ENCODE results near the gene MSRB3. TPM values are rescaled to one million over a fixed set of nuclear protein-coding genes. Genes with fewer than 3 reads are reported as not detected.

Gene MSRB3
- total RNA-seq, 1 experiment from 2014 or later, result 1.8 TPM

DNA sequence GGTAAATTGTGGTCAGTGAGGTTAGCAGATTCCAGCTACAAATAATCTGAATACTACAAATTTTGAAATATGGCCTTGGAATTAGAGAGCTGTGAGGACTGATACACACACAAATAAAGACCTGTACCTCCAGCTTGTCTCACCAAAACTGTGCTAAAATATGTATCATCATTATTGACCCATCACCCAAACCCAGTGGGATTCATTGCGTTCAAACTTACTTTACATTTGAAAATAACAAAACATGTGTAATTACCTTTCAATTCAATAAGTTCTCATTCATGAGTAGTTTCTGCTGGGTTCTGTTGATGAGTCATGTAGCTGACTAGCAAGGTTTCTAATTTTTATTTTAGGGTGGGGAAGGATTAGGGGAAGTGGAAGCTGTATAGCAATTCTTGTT lies 170.9 kb downstream of the MSRB3 start:
- Mint-ChIP-seq H3K27me3 (ENCODE audit: low read depth) (no peaks in the 10 kb centered on the region), H3K4me3 (no peak overlapping the region), H3K27ac (no peak overlapping the region), H3K36me3 (no peaks in the 10 kb centered on the region), H3K9me3 (no peaks in the 10 kb centered on the region), H3K4me1 (0 out of 2 replicates have a peak, but pooled peaks cover 3% of the 10 kb centered on the region)
- no peak for DNase-seq (ENCODE audit: low spot score)
- CTCF ChIA-PET, result no interaction called here
- no peak for ATAC-seq
- TF ChIP-seq HMGA2 (CRISPR knock-in tag; IDR thresholded peaks at IDR 0.05) (no peak), MYBL2 (CRISPR knock-in tag; IDR thresholded peaks at IDR 0.05) (no peak), ZNF671 (CRISPR knock-in tag; IDR thresholded peaks at IDR 0.05) (no peak), RORB (CRISPR knock-in tag; IDR thresholded peaks at IDR 0.05) (no peak)
- TF ChIP-seq, protein P1, sequence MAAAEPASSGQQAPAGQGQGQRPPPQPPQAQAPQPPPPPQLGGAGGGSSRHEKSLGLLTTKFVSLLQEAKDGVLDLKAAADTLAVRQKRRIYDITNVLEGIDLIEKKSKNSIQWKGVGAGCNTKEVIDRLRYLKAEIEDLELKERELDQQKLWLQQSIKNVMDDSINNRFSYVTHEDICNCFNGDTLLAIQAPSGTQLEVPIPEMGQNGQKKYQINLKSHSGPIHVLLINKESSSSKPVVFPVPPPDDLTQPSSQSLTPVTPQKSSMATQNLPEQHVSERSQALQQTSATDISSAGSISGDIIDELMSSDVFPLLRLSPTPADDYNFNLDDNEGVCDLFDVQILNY (CRISPR knock-in tag; IDR thresholded peaks at IDR 0.05), result no peak
- TF ChIP-seq, protein P2, sequence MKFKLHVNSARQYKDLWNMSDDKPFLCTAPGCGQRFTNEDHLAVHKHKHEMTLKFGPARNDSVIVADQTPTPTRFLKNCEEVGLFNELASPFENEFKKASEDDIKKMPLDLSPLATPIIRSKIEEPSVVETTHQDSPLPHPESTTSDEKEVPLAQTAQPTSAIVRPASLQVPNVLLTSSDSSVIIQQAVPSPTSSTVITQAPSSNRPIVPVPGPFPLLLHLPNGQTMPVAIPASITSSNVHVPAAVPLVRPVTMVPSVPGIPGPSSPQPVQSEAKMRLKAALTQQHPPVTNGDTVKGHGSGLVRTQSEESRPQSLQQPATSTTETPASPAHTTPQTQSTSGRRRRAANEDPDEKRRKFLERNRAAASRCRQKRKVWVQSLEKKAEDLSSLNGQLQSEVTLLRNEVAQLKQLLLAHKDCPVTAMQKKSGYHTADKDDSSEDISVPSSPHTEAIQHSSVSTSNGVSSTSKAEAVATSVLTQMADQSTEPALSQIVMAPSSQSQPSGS (CRISPR knock-in tag; IDR thresholded peaks at IDR 0.05; ENCODE audit: borderline replicate concordance, low read depth), result no peak
- TF ChIP-seq, protein P3, sequence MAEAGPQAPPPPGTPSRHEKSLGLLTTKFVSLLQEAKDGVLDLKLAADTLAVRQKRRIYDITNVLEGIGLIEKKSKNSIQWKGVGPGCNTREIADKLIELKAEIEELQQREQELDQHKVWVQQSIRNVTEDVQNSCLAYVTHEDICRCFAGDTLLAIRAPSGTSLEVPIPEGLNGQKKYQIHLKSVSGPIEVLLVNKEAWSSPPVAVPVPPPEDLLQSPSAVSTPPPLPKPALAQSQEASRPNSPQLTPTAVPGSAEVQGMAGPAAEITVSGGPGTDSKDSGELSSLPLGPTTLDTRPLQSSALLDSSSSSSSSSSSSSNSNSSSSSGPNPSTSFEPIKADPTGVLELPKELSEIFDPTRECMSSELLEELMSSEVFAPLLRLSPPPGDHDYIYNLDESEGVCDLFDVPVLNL (CRISPR knock-in tag; IDR thresholded peaks at IDR 0.05; ENCODE audit: borderline replicate concordance, low read depth), result no peak
- TF ChIP-seq, protein P4, sequence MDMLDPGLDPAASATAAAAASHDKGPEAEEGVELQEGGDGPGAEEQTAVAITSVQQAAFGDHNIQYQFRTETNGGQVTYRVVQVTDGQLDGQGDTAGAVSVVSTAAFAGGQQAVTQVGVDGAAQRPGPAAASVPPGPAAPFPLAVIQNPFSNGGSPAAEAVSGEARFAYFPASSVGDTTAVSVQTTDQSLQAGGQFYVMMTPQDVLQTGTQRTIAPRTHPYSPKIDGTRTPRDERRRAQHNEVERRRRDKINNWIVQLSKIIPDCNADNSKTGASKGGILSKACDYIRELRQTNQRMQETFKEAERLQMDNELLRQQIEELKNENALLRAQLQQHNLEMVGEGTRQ (CRISPR knock-in tag; IDR thresholded peaks at IDR 0.05), result no peak
- TF ChIP-seq, protein P5, sequence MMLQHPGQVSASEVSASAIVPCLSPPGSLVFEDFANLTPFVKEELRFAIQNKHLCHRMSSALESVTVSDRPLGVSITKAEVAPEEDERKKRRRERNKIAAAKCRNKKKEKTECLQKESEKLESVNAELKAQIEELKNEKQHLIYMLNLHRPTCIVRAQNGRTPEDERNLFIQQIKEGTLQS (CRISPR knock-in tag; conservative IDR thresholded peaks at IDR 0.05), result no peak
- POLR2A ChIA-PET, result no interaction called here

DNA sequence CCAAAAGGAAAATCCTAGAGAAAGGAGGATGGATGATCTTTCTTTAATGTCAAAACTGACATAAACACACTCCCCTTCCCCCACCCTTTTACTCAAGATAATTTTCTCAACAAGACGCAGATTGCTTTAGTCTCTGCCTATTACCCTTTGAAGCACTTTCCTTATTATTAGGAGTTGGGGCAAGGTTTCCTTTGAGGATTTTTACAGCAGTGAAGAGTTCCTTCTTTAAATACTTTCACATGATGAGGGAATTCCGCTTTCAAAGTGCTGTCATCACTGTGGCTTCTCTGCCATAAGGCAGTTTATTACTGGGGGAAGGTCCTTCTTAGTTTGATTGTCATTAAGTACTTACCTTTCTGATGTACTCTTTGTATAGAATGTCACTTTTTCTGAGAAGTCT lies 172.1 kb downstream of the MSRB3 start:
- H3K4me1 Mint-ChIP-seq, result 0 out of 2 replicates have a peak, but pooled peaks cover 3% of the 10 kb centered on the region
- TF ChIP-seq, protein P6, sequence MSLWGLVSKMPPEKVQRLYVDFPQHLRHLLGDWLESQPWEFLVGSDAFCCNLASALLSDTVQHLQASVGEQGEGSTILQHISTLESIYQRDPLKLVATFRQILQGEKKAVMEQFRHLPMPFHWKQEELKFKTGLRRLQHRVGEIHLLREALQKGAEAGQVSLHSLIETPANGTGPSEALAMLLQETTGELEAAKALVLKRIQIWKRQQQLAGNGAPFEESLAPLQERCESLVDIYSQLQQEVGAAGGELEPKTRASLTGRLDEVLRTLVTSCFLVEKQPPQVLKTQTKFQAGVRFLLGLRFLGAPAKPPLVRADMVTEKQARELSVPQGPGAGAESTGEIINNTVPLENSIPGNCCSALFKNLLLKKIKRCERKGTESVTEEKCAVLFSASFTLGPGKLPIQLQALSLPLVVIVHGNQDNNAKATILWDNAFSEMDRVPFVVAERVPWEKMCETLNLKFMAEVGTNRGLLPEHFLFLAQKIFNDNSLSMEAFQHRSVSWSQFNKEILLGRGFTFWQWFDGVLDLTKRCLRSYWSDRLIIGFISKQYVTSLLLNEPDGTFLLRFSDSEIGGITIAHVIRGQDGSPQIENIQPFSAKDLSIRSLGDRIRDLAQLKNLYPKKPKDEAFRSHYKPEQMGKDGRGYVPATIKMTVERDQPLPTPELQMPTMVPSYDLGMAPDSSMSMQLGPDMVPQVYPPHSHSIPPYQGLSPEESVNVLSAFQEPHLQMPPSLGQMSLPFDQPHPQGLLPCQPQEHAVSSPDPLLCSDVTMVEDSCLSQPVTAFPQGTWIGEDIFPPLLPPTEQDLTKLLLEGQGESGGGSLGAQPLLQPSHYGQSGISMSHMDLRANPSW (CRISPR knock-in tag; conservative IDR thresholded peaks at IDR 0.05; ENCODE audit: low read depth), result no peak
- no peak for TF ChIP-seq EMX1 (CRISPR knock-in tag; IDR thresholded peaks at IDR 0.05)
- no peak for TF ChIP-seq TEAD1 (CRISPR knock-in tag; IDR thresholded peaks at IDR 0.05)
- TF ChIP-seq MXD4 (CRISPR knock-in tag; IDR thresholded peaks at IDR 0.05; ENCODE audit: borderline replicate concordance), result no peak
- TF ChIP-seq CREM (CRISPR knock-in tag; IDR thresholded peaks at IDR 0.05), result no peak
- TF ChIP-seq IRF2 (CRISPR knock-in tag; IDR thresholded peaks at IDR 0.05; ENCODE audit: borderline replicate concordance, low read depth), result no peak
- TF ChIP-seq, protein P7, sequence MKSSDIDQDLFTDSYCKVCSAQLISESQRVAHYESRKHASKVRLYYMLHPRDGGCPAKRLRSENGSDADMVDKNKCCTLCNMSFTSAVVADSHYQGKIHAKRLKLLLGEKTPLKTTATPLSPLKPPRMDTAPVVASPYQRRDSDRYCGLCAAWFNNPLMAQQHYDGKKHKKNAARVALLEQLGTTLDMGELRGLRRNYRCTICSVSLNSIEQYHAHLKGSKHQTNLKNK (CRISPR knock-in tag; IDR thresholded peaks at IDR 0.05), result no peak
- TF ChIP-seq ELF4 (CRISPR knock-in tag; IDR thresholded peaks at IDR 0.05; ENCODE audit: low read depth), result no peak
- TF ChIP-seq JAZF1 (CRISPR knock-in tag; IDR thresholded peaks at IDR 0.05), result no peak
- TF ChIP-seq ZNF138 (CRISPR knock-in tag; conservative IDR thresholded peaks at IDR 0.05), result no peak
- no peak for TF ChIP-seq SOX15 (CRISPR knock-in tag; IDR thresholded peaks at IDR 0.05)
- TF ChIP-seq ZNF232 (CRISPR knock-in tag; IDR thresholded peaks at IDR 0.05), result no peak
- TF ChIP-seq PRRX2 (CRISPR knock-in tag; IDR thresholded peaks at IDR 0.05), result no peak
- TF ChIP-seq, protein P8, sequence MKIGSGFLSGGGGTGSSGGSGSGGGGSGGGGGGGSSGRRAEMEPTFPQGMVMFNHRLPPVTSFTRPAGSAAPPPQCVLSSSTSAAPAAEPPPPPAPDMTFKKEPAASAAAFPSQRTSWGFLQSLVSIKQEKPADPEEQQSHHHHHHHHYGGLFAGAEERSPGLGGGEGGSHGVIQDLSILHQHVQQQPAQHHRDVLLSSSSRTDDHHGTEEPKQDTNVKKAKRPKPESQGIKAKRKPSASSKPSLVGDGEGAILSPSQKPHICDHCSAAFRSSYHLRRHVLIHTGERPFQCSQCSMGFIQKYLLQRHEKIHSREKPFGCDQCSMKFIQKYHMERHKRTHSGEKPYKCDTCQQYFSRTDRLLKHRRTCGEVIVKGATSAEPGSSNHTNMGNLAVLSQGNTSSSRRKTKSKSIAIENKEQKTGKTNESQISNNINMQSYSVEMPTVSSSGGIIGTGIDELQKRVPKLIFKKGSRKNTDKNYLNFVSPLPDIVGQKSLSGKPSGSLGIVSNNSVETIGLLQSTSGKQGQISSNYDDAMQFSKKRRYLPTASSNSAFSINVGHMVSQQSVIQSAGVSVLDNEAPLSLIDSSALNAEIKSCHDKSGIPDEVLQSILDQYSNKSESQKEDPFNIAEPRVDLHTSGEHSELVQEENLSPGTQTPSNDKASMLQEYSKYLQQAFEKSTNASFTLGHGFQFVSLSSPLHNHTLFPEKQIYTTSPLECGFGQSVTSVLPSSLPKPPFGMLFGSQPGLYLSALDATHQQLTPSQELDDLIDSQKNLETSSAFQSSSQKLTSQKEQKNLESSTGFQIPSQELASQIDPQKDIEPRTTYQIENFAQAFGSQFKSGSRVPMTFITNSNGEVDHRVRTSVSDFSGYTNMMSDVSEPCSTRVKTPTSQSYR (CRISPR knock-in tag; IDR thresholded peaks at IDR 0.05), result no peak
- TF ChIP-seq ZNF396 (CRISPR knock-in tag; IDR thresholded peaks at IDR 0.05; ENCODE audit: borderline replicate concordance), result no peak
- TF ChIP-seq, protein P9, sequence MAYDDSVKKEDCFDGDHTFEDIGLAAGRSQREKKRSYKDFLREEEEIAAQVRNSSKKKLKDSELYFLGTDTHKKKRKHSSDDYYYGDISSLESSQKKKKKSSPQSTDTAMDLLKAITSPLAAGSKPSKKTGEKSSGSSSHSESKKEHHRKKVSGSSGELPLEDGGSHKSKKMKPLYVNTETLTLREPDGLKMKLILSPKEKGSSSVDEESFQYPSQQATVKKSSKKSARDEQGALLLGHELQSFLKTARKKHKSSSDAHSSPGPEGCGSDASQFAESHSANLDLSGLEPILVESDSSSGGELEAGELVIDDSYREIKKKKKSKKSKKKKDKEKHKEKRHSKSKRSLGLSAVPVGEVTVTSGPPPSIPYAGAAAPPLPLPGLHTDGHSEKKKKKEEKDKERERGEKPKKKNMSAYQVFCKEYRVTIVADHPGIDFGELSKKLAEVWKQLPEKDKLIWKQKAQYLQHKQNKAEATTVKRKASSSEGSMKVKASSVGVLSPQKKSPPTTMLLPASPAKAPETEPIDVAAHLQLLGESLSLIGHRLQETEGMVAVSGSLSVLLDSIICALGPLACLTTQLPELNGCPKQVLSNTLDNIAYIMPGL (CRISPR knock-in tag; IDR thresholded peaks at IDR 0.05), result no peak

More for the DNA sequence above, 172.1 kb downstream of the MSRB3 start:
- H3K36me3 Mint-ChIP-seq, result no peaks in the 10 kb centered on the region
- no peak for ATAC-seq
- ChIA-PET CTCF (no interaction called here), POLR2A (no interaction called here)
- H3K4me3 Mint-ChIP-seq, result no peak overlapping the region
- H3K27me3 Mint-ChIP-seq (ENCODE audit: low read depth), result no peaks in the 10 kb centered on the region
- H3K27ac Mint-ChIP-seq, result no peak overlapping the region
- no peaks in the 10 kb centered on the region for H3K9me3 Mint-ChIP-seq
- DNase-seq (ENCODE audit: low spot score), result no peak
